Measurements from ENCODE around the gene OCA2.

Gene OCA2

DNA sequence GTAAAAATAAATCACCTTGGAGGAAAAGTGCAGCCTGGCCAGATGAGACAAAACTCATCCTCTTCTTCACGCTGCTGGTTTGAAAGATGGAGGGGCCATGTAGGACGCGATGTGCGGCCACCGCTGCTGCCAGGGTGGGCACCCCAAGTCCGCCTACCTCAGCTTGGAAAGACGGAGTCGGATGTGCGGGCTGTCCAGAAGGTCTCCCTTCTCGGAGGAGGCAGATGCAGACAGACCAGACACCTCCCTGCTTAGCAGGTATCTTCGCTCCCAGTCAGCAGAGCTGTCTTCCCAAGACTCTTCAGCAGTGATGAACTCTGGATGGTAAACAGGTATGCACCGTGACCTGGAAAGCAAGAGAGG, 71.4 kb downstream of the OCA2 start:
- no peak for TF ChIP-seq SPI1 (IDR thresholded peaks at IDR 0.05; ENCODE audit: borderline replicate concordance, low read depth)
- TF ChIP-seq, protein P1, sequence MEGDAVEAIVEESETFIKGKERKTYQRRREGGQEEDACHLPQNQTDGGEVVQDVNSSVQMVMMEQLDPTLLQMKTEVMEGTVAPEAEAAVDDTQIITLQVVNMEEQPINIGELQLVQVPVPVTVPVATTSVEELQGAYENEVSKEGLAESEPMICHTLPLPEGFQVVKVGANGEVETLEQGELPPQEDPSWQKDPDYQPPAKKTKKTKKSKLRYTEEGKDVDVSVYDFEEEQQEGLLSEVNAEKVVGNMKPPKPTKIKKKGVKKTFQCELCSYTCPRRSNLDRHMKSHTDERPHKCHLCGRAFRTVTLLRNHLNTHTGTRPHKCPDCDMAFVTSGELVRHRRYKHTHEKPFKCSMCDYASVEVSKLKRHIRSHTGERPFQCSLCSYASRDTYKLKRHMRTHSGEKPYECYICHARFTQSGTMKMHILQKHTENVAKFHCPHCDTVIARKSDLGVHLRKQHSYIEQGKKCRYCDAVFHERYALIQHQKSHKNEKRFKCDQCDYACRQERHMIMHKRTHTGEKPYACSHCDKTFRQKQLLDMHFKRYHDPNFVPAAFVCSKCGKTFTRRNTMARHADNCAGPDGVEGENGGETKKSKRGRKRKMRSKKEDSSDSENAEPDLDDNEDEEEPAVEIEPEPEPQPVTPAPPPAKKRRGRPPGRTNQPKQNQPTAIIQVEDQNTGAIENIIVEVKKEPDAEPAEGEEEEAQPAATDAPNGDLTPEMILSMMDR (IDR thresholded peaks at IDR 0.05; ENCODE audit: insufficient read depth, low read length): no peak
- no peak for TF ChIP-seq POLR2AphosphoS5 (IDR thresholded peaks at IDR 0.05; ENCODE audit: low read depth)
- TF ChIP-seq, protein P2, sequence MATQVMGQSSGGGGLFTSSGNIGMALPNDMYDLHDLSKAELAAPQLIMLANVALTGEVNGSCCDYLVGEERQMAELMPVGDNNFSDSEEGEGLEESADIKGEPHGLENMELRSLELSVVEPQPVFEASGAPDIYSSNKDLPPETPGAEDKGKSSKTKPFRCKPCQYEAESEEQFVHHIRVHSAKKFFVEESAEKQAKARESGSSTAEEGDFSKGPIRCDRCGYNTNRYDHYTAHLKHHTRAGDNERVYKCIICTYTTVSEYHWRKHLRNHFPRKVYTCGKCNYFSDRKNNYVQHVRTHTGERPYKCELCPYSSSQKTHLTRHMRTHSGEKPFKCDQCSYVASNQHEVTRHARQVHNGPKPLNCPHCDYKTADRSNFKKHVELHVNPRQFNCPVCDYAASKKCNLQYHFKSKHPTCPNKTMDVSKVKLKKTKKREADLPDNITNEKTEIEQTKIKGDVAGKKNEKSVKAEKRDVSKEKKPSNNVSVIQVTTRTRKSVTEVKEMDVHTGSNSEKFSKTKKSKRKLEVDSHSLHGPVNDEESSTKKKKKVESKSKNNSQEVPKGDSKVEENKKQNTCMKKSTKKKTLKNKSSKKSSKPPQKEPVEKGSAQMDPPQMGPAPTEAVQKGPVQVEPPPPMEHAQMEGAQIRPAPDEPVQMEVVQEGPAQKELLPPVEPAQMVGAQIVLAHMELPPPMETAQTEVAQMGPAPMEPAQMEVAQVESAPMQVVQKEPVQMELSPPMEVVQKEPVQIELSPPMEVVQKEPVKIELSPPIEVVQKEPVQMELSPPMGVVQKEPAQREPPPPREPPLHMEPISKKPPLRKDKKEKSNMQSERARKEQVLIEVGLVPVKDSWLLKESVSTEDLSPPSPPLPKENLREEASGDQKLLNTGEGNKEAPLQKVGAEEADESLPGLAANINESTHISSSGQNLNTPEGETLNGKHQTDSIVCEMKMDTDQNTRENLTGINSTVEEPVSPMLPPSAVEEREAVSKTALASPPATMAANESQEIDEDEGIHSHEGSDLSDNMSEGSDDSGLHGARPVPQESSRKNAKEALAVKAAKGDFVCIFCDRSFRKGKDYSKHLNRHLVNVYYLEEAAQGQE (IDR thresholded peaks at IDR 0.05; ENCODE audit: insufficient replicate concordance, low read depth): no peak
- TF ChIP-seq GABPA (IDR thresholded peaks at IDR 0.05; ENCODE audit: low read depth): no peak
- Histone ChIP-seq H3K27me3 (ENCODE audit: insufficient read depth, poor library complexity, severe bottlenecking) (no peaks in the 10 kb centered on the region), H3K27ac (replicated peaks) (no peak overlapping the region), H3K4me3 (replicated peaks; ENCODE audit: insufficient read depth, low read length) (no peak overlapping the region)
- DNase-seq (ENCODE audit: low read depth in 1 of 2, low spot score in 1 of 2): no peak

DNA sequence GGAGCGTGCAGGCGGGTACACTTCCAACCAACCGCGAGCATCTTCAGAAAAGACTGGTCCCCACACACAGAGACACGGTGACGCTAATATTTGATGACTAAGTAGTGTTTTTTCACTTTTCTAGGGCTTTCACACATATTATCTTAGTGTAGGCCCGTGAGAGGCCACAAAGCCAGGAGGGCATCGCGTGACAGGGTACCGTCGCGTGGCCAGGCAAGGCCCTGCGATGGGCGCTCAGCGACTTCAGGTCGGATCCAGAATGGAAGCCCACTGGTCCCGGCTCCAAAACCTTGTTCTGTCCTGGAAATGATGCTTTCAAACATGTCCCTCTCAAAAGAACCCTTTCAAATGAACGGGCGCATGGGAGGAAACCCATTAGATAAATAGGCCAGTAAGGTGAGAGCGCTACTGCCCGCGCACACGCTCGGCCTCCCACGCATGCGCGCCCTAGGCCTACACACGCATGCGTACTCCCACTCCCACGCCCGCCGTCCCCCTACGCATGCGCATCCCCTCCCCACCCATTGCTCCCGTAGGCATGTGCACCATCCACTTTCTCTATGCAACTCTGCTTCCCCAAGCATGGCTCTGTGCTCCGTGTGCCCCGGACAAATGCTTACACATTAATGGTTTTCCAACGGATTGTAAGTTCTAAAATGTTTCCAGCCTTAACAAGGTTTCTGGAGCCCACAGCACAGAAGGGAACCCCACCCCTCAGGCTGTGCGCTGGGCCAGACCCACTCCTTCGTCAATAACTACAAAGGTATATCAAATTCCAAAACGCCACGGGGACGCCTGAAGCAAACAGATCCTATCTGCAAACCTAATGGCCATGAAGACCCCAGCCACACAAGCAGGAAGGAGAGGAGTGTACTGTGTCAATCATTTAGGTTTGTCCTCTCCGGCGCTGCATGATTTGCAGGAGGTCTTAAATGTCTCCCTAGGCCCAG, 72.1 kb downstream of the OCA2 start:
- TF ChIP-seq, protein P2 (IDR thresholded peaks at IDR 0.05; ENCODE audit: insufficient replicate concordance, low read depth): no peak
- TF ChIP-seq POLR2AphosphoS5 (IDR thresholded peaks at IDR 0.05; ENCODE audit: low read depth): no peak
- no peak for TF ChIP-seq SPI1 (IDR thresholded peaks at IDR 0.05; ENCODE audit: borderline replicate concordance, low read depth)
- TF ChIP-seq GABPA (IDR thresholded peaks at IDR 0.05; ENCODE audit: low read depth): no peak
- TF ChIP-seq, protein P1 (IDR thresholded peaks at IDR 0.05; ENCODE audit: insufficient read depth, low read length): no peak
- DNase-seq (ENCODE audit: low read depth in 1 of 2, low spot score in 1 of 2): no peak
- H3K4me3 ChIP-seq (replicated peaks; ENCODE audit: insufficient read depth, low read length): no peak overlapping the region

DNA sequence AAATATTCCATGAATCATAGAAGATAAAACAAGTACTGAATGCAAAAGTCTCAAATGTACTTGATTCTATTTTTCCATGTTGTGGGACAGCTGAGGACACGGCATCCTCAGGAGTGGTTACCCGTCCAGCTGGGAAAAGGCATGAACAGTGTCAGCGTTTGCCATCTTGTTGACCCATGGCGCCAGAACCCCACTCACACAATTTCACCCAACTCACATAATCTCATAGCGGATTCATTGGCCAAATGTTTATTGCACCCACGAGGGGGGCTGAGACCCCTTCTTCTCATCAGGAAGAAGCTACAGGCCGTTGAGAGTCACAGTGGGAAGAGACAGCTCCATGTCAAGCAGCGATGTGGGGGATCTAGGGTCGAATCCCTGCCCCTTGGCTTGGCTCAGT, 72.9 kb downstream of the OCA2 start:
- TF ChIP-seq, protein P1 (IDR thresholded peaks at IDR 0.05; ENCODE audit: insufficient read depth, low read length): no peak
- TF ChIP-seq SPI1 (IDR thresholded peaks at IDR 0.05; ENCODE audit: borderline replicate concordance, low read depth) (no peak), POLR2AphosphoS5 (IDR thresholded peaks at IDR 0.05; ENCODE audit: low read depth) (no peak), GABPA (IDR thresholded peaks at IDR 0.05; ENCODE audit: low read depth) (no peak)
- TF ChIP-seq, protein P2 (IDR thresholded peaks at IDR 0.05; ENCODE audit: insufficient replicate concordance, low read depth): no peak
- DNase-seq (ENCODE audit: low read depth in 1 of 2, low spot score in 1 of 2): no peak
- H3K27me3 ChIP-seq (ENCODE audit: insufficient read depth, poor library complexity, severe bottlenecking): no peaks in the 10 kb centered on the region
- H3K4me3 ChIP-seq (replicated peaks; ENCODE audit: insufficient read depth, low read length): no peak overlapping the region
- H3K27ac ChIP-seq (replicated peaks): no peak overlapping the region

More for the DNA sequence above, 72.1 kb downstream of the OCA2 start:
- no peak overlapping the region for H3K27ac ChIP-seq (replicated peaks)
- no peaks in the 10 kb centered on the region for H3K27me3 ChIP-seq (ENCODE audit: insufficient read depth, poor library complexity, severe bottlenecking)

All from HL-60 (cell line).